ENCODE results near the gene BACE2.
A peak's percentile ranks its signal among the peaks of the same experiment; 100 is the strongest.
"Not testable (repeated sequence)": the region's sequence is repeated elsewhere in the genome, so short reads cannot be mapped to it uniquely, and the experiment has no call there.

Gene BACE2

GRCh38 chr21:41232013-41232412 is 64.1 kb downstream of the BACE2 start:
- DNase-seq, result no peak
- intact Hi-C loops (cut with DNase I), result no loop called here

GRCh38 chr21:41233916-41234315 is 66.0 kb downstream of the BACE2 start:
- intact Hi-C loops (cut with DNase I), result no loop called here
- DNase-seq, result no peak

GRCh38 chr21:41234569-41234968 is 66.6 kb downstream of the BACE2 start:
- intact Hi-C loops (cut with DNase I), result no loop called here
- DNase-seq, result no peak

DNA sequence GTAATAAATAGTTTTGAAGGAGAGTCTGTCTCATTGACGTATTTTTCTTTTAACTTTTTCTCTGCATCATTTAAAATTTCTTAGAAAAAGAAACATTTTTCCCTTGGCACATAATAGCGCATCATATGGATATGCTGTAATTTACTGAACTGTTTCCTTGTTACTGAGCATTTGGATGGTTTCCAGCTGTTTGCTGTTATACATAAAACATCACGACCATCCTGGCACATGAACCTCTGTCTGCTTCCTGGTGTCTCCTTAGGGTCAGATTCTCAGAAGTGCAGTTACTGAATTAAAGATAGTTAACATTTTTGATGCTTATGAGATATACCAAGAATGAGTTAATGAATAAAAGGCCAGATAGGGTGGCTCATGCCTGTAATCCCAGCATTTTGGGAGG is 67.2 kb downstream of the BACE2 start:
- no peak for DNase-seq
- intact Hi-C loops (cut with DNase I), result no loop called here

DNA sequence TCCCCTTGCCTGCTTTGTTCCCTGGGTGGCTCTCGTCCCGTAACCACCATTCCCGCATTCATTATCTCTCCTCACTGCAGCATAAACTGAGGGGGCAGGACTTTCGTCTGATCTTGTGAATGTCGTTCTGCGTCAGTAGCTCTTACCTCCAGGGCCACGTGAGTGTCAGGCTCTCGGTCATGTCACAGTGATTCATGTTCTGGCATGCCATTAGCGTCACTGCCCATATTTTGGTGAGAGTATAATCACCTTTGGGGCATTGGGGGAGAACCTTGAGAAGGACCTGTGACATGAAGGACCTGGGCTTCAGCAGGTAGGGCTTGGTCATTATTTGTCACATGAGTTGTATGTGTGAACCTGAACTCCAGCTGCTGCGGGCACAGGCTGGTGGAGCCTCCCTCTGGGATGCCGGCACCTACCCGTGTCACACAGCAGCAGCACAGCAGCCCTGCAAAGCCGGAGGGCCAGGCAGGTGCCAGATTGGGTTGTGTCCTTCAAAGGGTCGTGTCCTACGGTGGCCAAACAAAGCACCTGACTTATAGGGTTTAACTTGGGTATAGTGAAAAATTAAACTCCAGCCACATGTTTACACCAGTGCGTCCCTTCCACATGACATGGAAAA is 68.5 kb downstream of the BACE2 start:
- intact Hi-C loops (cut with DNase I), result no loop called here

GRCh38 chr21:41238081-41238796 is 70.3 kb downstream of the BACE2 start:
- peak in 1 of 10 donors; percentile 59 for DNase-seq
- intact Hi-C loops (cut with DNase I), result not testable (repeated sequence)

More for the DNA sequence above, 68.5 kb downstream of the BACE2 start:
- DNase-seq, result peak in 1 of 10 donors; percentile 67

DNA sequence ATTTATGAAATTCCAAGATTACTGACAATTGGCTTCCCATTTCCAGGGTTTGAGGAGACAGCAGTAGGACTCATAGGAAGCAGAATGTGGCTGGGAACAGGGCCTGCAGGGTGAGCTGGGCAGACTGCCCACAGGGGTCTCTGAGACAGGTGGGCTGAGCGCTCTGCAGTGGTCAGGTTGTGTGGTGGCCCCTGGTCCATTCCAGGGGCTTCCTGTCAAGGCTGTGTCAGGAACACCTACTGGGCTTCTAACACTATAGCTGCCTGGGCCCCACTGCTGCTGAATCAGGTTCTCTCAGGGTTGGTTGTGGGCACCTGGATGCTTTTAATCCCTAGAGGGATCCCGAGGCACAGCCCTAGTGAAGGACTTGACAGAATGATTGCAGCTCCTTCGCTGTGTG is 72.1 kb downstream of the BACE2 start:
- peak in 1 of 10 donors; percentile 43 for DNase-seq
- intact Hi-C loops (cut with DNase I), result no loop called here

- DNase-seq, result peak in 2 of 10 donors; percentile 37 to 81
- intact Hi-C loops (cut with DNase I), result no loop called here
Measured at GRCh38 chr21:41241341-41241740, 73.4 kb downstream of the BACE2 start.

- peak in 1 of 10 donors; percentile 63 for DNase-seq
- intact Hi-C loops (cut with DNase I), result no loop called here
Measured at GRCh38 chr21:41242238-41242829, 74.4 kb downstream of the BACE2 start.

DNA sequence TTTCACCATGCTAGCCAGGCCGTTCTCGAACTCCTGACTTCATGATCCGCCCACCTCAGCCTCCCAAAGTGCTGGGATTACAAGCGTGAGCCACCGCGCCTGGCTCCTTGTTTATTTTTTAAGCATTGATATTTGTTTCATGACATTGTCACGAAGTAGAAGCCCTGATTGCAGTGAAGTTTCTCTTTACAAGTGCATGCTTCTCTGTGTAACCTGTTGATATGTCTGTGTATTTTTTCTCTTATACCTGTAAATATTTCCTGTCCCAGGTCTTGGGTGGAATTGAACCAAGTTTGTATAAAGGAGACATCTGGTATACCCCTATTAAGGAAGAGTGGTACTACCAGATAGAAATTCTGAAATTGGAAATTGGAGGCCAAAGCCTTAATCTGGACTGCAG is 75.1 kb downstream of the BACE2 start:
- no peak for DNase-seq
- intact Hi-C loops (cut with DNase I), result no loop called here

- DNase-seq; intact Hi-C loops (cut with DNase I): not testable (repeated sequence)
Measured at GRCh38 chr21:41244266-41244880, 76.4 kb downstream of the BACE2 start.

- intact Hi-C loops (cut with DNase I), result no loop called here
- no peak for DNase-seq
Measured at GRCh38 chr21:41245509-41246135, 77.7 kb downstream of the BACE2 start.

DNA sequence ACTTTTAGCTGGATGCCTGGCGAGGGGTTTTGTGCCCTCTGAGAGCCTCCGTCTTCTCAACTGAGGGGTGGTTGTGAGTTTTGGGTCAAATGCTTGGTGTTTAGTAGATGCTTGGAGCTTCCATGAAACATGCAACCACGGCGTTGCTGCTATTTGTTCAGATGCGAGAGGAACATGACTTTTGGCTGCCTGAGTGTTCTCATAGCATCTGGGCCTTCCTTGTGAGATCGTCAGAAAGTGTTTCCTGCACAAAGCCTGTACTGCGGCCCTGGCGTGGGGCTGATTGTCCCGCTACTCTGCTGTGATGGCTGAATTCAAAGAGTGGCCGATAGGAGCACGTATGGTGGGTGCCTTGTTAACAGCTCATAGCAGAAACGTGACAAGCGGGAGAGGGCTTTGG is 78.8 kb downstream of the BACE2 start:
- no peak for DNase-seq
- intact Hi-C loops (cut with DNase I), result no loop called here

DNA sequence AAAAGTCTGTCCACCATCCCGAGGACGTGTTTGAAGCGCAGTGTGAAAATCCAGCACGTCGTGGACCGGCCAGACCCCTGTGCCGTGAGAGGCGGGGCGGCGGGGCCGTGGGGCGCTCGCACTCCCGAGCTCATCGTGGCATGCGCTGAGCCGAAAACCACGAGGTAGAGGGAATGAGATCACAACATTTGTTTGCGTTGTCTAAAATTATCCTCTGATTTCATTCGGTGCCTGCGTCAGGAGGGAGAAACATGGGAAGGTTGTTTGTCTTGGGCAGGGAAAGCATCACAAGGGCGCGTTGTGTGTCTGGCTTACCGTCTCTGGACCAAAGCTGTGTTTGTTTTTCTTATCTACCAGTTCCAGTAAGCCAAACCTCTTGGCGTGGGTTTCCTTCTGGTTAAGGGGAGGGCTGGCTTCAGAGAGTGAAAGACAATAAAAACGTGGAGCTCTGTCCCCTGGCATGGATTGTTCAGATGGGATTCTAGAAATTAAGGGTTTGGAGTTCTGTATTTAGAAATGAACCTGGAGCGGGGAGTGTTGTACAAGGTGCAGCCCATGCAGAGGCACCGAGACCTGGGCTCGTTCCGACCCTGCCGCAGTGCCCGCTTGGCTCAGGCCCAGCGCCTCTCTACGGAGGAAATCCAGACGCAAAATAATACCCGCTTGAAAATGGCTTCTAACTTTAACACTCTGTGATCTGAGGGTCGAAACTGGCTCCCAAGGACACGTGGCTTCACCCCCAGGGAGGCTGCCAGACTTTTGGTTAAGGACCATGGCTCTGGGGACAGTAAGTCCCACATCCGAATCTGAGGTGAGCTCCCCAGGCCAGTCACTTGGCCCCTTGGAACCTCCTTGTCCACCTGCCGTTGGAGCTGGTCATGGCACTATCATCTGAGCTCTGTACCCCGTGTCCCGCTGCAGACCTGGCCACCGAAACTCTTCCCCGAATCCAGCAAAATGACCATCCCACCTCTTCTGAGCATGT is 79.9 kb downstream of the BACE2 start:
- intact Hi-C loops (cut with DNase I), result no loop called here
- no peak for DNase-seq

- no peak for DNase-seq
Measured at GRCh38 chr21:41249476-41249875, 81.5 kb downstream of the BACE2 start.

DNA sequence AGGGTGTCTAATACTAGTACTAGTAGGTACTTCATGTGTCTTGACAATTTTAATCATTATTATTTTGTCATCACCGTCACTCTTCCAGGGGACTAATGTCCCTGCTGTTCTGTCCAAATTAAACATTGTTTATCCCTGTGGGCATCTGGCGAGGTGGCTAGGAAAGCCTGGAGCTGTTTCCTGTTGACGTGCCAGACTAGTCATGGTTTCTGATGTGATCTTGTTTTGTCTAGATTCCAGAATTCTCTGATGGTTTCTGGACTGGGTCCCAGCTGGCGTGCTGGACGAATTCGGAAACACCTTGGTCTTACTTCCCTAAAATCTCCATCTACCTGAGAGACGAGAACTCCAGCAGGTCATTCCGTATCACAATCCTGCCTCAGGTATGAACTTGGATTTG is 82.6 kb downstream of the BACE2 start:
- intact Hi-C loops (cut with DNase I), result loop anchor here (10.0 kb wide), 1 partner anchor 126 kb away; no protein-coding TSS in a partner anchor
- no peak for DNase-seq

More at GRCh38 chr21:41249476-41249875, 81.5 kb downstream of the BACE2 start:
- intact Hi-C loops (cut with DNase I), result no loop called here

DNA sequence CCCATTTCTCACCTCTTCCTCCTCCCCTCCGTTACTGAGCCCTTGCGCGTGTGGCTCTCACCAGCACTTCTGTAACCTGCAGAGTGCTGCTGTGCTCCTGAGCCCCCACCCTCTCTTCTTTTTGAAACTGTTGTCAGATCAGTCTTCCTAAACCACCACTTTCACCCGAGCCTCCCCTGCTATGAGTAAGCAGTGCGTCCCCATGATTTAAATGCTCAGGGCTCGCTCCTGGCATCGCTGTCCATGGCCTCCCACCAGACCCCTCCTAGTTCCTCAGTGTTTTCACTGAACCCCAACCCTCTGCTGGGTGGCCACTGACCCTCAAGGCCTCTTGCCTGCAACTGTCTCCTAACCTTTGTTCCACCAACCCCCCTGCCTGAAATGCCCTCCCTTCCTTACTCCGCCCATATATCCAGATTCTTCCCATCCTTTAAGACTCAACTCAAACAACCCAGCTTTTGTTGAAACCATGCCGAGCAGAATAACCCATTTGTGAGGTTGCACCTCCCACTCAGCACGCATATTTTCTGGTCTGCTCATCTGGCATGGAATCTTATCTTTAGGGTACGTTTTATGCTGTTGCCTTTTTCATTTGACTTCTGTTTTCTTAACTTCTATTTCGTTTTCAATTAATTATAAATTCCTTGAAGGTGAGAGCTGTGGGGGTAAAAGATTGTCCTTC is 84.1 kb downstream of the BACE2 start:
- DNase-seq, result no peak
- intact Hi-C loops (cut with DNase I), result loop anchor here (10.0 kb wide), 1 partner anchor 127 kb away; no protein-coding TSS in a partner anchor

GRCh38 chr21:41254090-41254700 is 86.2 kb downstream of the BACE2 start:
- intact Hi-C loops (cut with DNase I), result loop anchor here (10.0 kb wide), 1 partner anchor 129 kb away; no protein-coding TSS in a partner anchor
- DNase-seq, result no peak

Data from posterior cingulate gyrus (tissue), 11 donors.